ENCODE data around the gene TTC16.

DNA sequence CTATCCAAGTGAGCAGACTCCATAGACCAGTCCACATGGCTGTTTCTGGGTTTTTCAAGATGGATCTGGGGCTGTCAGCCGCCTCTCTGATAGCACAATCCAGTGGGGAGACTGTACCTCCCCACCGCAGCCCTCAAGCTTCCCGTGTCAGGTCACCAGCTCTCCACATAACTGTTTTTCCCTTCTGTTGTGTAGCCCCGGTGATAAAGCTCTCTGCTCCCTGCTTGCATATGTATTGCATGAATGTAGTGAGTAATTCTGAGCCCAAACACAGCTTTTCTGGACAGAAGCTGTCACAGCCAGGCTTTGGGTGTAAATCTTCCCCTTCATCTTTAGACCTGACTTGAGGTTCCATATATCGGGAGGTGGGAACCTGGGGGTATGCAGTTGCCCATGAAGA lies 32.2 kb upstream of the TTC16 start:
- TF ChIP-seq, protein P1, sequence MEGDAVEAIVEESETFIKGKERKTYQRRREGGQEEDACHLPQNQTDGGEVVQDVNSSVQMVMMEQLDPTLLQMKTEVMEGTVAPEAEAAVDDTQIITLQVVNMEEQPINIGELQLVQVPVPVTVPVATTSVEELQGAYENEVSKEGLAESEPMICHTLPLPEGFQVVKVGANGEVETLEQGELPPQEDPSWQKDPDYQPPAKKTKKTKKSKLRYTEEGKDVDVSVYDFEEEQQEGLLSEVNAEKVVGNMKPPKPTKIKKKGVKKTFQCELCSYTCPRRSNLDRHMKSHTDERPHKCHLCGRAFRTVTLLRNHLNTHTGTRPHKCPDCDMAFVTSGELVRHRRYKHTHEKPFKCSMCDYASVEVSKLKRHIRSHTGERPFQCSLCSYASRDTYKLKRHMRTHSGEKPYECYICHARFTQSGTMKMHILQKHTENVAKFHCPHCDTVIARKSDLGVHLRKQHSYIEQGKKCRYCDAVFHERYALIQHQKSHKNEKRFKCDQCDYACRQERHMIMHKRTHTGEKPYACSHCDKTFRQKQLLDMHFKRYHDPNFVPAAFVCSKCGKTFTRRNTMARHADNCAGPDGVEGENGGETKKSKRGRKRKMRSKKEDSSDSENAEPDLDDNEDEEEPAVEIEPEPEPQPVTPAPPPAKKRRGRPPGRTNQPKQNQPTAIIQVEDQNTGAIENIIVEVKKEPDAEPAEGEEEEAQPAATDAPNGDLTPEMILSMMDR (conservative IDR thresholded peaks at IDR 0.05 in 1 of 2, IDR thresholded peaks at IDR 0.05 in 1 of 2; ENCODE audit: low read depth in 1 of 2, low read length in 2 of 2), result no peak
- no peak for TF ChIP-seq EZH2 (IDR thresholded peaks at IDR 0.05; ENCODE audit: low read length, missing control alignments)

Data from fibroblast of lung (primary cell).